ENCODE results near the gene NFASC.

DNA sequence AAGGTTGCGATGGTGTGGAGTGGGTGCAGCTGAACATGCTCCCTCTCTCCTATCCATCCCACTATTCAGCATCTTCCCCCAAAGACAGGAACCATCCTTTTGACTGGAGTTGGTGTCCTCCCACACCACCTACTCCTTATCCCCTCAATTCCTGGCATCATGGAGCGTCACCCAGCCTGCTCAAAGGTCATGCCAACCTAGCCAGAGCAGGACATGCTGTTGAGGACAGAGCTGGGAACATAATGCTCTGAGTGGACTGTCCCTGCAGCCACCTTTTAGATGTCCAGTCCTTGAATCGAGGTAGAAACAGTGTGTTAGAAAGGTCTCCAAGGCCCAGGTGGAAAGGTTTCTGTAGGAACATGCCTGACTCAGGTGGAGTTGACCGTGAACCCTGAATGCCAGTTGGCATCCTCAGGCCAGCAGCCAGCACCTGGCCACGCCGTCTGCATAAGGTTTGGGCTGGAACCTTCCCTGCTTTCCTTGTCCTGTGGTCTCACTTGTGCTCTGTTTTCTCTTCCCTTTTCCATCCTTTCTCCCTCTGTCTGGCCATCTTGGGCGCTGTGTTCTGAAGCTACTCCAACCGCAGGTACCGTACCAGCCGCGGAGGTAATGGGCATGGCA lies 120.2 kb downstream of the NFASC start:
- TF ChIP-seq, protein P1, sequence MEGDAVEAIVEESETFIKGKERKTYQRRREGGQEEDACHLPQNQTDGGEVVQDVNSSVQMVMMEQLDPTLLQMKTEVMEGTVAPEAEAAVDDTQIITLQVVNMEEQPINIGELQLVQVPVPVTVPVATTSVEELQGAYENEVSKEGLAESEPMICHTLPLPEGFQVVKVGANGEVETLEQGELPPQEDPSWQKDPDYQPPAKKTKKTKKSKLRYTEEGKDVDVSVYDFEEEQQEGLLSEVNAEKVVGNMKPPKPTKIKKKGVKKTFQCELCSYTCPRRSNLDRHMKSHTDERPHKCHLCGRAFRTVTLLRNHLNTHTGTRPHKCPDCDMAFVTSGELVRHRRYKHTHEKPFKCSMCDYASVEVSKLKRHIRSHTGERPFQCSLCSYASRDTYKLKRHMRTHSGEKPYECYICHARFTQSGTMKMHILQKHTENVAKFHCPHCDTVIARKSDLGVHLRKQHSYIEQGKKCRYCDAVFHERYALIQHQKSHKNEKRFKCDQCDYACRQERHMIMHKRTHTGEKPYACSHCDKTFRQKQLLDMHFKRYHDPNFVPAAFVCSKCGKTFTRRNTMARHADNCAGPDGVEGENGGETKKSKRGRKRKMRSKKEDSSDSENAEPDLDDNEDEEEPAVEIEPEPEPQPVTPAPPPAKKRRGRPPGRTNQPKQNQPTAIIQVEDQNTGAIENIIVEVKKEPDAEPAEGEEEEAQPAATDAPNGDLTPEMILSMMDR (IDR thresholded peaks at IDR 0.05): no peak
- no peak for TF ChIP-seq POLR2A (IDR thresholded peaks at IDR 0.05)

All from testis (tissue), 2 donors.